ENCODE data around the gene ASRGL1. TPM values are rescaled to one million over a fixed set of nuclear protein-coding genes. Genes with fewer than 3 reads are reported as not detected.
"Not testable (repeated sequence)": the region's sequence is repeated elsewhere in the genome, so short reads cannot be mapped to it uniquely, and the experiment has no call there.

The ASRGL1 gene
- polyA plus RNA-seq, 1 experiment, result 0.58 TPM

DNA sequence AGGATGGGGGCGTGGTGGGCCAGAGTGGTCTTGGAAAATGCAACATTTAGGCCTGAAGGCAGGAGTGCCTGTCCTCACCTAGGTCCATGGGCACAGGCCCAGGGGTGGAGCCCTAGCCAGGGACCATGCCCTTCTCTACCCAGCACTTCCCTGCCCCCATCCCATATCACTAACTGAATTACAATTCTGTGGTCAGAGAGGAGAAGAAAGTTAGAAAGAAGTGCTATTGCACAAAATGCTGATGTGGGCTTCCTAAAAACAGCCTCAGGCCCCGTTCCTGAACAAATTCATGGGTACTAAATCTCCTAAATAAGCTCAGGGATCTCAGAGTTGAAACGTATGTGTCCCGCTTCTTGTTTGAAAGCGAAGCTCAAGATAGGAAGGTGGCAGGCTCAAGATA lies 3.5 kb upstream of the ASRGL1 start:
- CTCF ChIA-PET, result no interaction called here
- H3K4me3 ChIP-seq (ENCODE audit: low read depth, low read length), result no peak overlapping the region
- peaks cover 11% of the 10 kb centered on the region; the same call in 1 of the 2 replicates for H3K27me3 ChIP-seq (ENCODE audit: control insufficient read depth, insufficient read depth, low read length)
- POLR2A ChIA-PET, result no interaction called here
- no peaks in the 10 kb centered on the region for H3K36me3 ChIP-seq (ENCODE audit: control insufficient read depth, insufficient read depth, low read length)
- no peak for DNase-seq (ENCODE audit: low read depth)
- TF ChIP-seq, protein P1, sequence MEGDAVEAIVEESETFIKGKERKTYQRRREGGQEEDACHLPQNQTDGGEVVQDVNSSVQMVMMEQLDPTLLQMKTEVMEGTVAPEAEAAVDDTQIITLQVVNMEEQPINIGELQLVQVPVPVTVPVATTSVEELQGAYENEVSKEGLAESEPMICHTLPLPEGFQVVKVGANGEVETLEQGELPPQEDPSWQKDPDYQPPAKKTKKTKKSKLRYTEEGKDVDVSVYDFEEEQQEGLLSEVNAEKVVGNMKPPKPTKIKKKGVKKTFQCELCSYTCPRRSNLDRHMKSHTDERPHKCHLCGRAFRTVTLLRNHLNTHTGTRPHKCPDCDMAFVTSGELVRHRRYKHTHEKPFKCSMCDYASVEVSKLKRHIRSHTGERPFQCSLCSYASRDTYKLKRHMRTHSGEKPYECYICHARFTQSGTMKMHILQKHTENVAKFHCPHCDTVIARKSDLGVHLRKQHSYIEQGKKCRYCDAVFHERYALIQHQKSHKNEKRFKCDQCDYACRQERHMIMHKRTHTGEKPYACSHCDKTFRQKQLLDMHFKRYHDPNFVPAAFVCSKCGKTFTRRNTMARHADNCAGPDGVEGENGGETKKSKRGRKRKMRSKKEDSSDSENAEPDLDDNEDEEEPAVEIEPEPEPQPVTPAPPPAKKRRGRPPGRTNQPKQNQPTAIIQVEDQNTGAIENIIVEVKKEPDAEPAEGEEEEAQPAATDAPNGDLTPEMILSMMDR (IDR thresholded peaks at IDR 0.05; ENCODE audit: insufficient read depth, low read depth, low read length), result no peak

DNA sequence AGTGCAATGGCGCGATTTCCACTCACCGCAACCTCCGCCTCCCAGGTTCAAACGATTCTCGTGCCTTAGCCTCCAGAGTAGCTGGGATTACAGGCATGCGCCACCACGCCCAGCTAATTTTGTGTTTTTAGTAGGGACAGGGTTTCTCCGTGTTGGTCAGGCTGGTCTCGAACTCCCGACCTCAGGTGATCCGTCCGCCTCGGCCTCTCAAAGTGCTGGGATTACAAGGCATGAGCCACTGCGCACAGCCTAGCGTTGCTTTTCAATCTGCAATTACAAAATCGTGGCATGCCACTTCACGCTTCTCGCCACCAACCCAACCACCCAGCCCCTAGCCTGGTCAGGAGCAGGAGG lies 322 bp upstream of the ASRGL1 start:
- DNase-seq (ENCODE audit: low read depth); POLR2A ChIA-PET; H3K36me3 ChIP-seq (ENCODE audit: control insufficient read depth, insufficient read depth, low read length): not testable (repeated sequence)
- CTCF ChIA-PET, result interaction anchor here (2.0 kb wide), 1 partner anchor 26 kb away, joined by 6 read pairs; no protein-coding TSS in a partner anchor
- H3K27me3 ChIP-seq (ENCODE audit: control insufficient read depth, insufficient read depth, low read length), result peaks cover 11% of the 10 kb centered on the region; the same call in 1 of the 2 replicates
- H3K4me3 ChIP-seq (ENCODE audit: low read depth, low read length), result peak overlapping the region; percentile 64

DNA sequence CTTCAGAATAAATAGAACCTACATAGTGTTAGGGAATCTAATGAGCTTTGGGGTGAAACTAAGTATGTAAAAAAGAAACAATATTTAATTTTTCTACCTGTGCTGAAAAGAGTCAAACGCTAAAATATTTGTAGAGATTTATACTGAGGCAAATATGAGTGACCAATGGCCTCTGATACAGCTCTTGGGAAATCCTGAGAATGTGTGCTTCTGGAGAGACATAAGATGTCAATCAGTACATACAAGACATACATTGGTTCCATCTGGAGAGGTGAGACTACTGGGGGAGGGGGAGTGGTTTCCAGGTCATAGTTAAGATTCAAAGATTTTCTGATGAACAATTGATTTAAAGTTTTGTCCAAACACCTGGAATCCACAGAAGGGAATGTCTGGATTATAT lies 970 bp downstream of the ASRGL1 start:
- POLR2A ChIA-PET, result no interaction called here
- CTCF ChIA-PET, result interaction anchor here (0.9 to 3.1 kb wide), 6 partner anchors 15 to 167 kb away, joined by 3 to 20 read pairs (median 5); no protein-coding TSS in a partner anchor
- no peak overlapping the region for H3K4me3 ChIP-seq (ENCODE audit: low read depth, low read length)
- TF ChIP-seq, protein P1 (IDR thresholded peaks at IDR 0.05; ENCODE audit: insufficient read depth, low read depth, low read length), result no peak
- no peak for DNase-seq (ENCODE audit: low read depth)
- H3K27me3 ChIP-seq (ENCODE audit: control insufficient read depth, insufficient read depth, low read length), result peaks cover 10% of the 10 kb centered on the region; the same call in 1 of the 2 replicates
- no peaks in the 10 kb centered on the region for H3K36me3 ChIP-seq (ENCODE audit: control insufficient read depth, insufficient read depth, low read length)

DNA sequence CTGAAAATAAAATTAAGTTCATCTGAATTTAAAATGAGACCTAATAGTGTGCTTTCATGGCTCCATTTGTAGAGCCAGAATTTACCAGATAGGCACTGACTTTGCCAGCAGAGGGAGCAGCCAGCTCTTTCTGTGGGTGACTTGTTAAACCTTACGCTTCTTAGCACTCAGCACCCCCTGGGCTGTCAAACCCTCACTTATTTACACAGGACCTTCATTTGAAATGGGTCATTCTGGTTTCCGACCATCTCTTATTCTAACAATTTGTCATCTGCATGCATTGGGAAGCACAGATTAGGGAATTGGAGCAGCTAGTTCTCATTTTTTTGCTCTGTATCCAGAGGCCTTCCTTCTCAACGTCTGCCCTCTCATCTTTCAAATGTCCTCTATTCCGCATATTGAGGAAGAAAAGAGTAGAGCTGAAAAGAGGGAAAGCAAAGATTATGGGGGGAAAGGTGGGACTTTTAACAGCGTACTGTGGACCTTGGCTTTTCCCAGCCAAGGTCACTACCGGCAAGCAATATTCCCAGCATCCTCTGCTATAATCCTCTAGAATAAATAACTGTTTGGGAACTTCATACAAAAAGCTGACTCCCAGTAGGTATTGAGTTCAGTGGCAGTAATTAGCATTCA lies 3.1 kb downstream of the ASRGL1 start:
- DNase-seq (ENCODE audit: low read depth), result no peak
- Histone ChIP-seq H3K4me3 (ENCODE audit: low read depth, low read length) (no peak overlapping the region), H3K27me3 (ENCODE audit: control insufficient read depth, insufficient read depth, low read length) (peaks cover 4% of the 10 kb centered on the region; the same call in 1 of the 2 replicates), H3K36me3 (ENCODE audit: control insufficient read depth, insufficient read depth, low read length) (no peaks in the 10 kb centered on the region)
- TF ChIP-seq, protein P1 (IDR thresholded peaks at IDR 0.05; ENCODE audit: insufficient read depth, low read depth, low read length), result peak; percentile 82
- POLR2A ChIA-PET, result no interaction called here
- CTCF ChIA-PET, result interaction anchor here (0.8 to 3.1 kb wide), 13 partner anchors 9 to 543 kb away, joined by 3 to 20 read pairs (median 7); no protein-coding TSS in a partner anchor

DNA sequence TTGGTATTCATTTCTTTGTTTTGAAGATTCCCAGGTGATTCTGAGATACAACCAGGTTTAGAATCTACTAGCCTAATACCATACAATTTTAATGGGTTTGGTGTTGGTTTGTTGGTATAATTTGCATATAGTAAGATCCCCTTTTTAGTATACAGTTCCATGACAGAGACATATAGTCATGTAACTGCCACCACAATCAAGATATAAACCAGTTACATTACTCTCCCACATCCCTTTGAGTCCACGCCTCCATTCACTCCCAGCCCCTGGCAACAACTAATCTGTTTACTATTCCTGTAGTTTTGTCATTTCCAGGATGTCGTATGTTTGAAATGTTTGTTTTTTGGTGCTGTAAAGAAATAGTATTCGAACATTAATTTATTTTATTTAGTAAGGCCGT lies 4.3 kb downstream of the ASRGL1 start:
- no peak for DNase-seq (ENCODE audit: low read depth)
- ChIA-PET CTCF (interaction anchor here (2.0 to 3.1 kb wide), 2 partner anchors 31 to 36 kb away, joined by 7 to 20 read pairs; no protein-coding TSS in a partner anchor), POLR2A (no interaction called here)

DNA sequence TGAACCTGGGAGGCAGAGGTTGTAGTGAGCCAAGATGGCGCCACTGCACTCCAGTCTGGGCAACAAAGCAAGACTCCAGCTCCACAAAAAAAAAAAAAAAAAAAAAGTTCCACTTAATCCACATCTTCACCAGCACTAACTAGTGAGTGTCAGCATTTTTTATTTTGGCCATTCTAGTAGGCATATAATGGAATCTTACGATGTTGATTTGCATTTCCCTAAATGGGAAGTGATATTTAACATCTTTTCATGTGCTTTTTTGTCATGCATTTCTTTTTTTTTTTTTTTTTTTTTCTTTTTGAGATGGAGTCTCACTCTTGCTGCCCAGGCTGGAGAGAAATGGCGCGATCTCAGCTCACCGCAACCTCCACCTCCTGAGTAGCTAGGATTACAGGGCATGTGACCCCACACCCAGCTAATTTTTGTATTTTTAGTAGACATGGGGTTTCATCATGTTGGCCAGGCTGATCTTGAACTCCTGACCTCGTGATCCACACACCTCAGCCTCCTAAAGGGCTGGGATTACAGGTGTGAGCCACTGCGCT lies 6.5 kb downstream of the ASRGL1 start:
- H3K36me3 ChIP-seq (ENCODE audit: control insufficient read depth, insufficient read depth, low read length); DNase-seq (ENCODE audit: low read depth); CTCF ChIA-PET; H3K27me3 ChIP-seq (ENCODE audit: control insufficient read depth, insufficient read depth, low read length); POLR2A ChIA-PET; H3K4me3 ChIP-seq (ENCODE audit: low read depth, low read length): not testable (repeated sequence)

More for the DNA sequence above, 4.3 kb downstream of the ASRGL1 start:
- Histone ChIP-seq H3K4me3 (ENCODE audit: low read depth, low read length) (no peak overlapping the region), H3K27me3 (ENCODE audit: control insufficient read depth, insufficient read depth, low read length) (peaks cover 4% of the 10 kb centered on the region; the same call in 1 of the 2 replicates), H3K36me3 (ENCODE audit: control insufficient read depth, insufficient read depth, low read length) (no peaks in the 10 kb centered on the region)
- TF ChIP-seq, protein P1 (IDR thresholded peaks at IDR 0.05; ENCODE audit: insufficient read depth, low read depth, low read length), result no peak

Data from BJ (cell line).